HCT116 (cell line): ENCODE measurements around the gene SPATA21. TPM values are rescaled to one million over a fixed set of nuclear protein-coding genes. Genes with fewer than 3 reads are reported as not detected.

ENCODE experiments used
- ATAC-seq: fragments of 200-7000 bp; cut with Tn5 transposase; 2 replicates; pipeline ENCODE4 v1.9.1; 2020; ENCODE audit warnings: mild to moderate bottlenecking, moderate library complexity
- BruUV-seq: library from RNA; stranded (reverse); fragments of 400-500 nt; replicated peaks from 2 replicates; lab custom pipeline; 2021; lab: Mats Ljungman, UMichigan
- CTCF ChIA-PET: fragments of 300-600 bp; sonication (Branson Sonifier 250); formaldehyde crosslinking; loops from one replicate; lab custom pipeline; 2021; ENCODE audit warnings: antibody characterized with exemption; lab: Charles Lee
- POLR2A ChIA-PET: fragments of 300-600, 350-600 bp; sonication (Branson Sonifier 250); formaldehyde crosslinking; loops from one replicate; lab custom pipeline; 2021; ENCODE audit warnings: antibody characterized with exemption; lab: Charles Lee
- RAD21 ChIA-PET, 2 experiments: fragments of 300-600 bp; sonication (Branson Sonifier 250); formaldehyde crosslinking; loops; one replicate each; lab custom pipeline; 2023; ENCODE audit warnings: low total read pairs in 2 of 2; ENCODE audit not compliant: uncharacterized antibody in 2 of 2, unreplicated experiment in 2 of 2, low non-redundant PET in 1 of 2; lab: Charles Lee
- DNase-seq: peaks from one replicate; pipeline ENCODE4 v3.0.0-alpha.2; 2010; ENCODE audit warnings: low read depth, low spot score
- H2AFZ ChIP-seq: fragments of 200-600 bp; shearing (Covaris generic), sonication (generic); 2 replicates; pipeline ENCODE4 v1.6.1; 2017; ENCODE audit warnings: low read depth, mixed run types, mixed read lengths, antibody characterized with exemption, low read length; ENCODE audit not compliant: poor library complexity, severe bottlenecking
- H3K27ac ChIP-seq: 2 replicates; pipeline ENCODE4 v1.5.1; 2012; ENCODE audit warnings: low read depth, low read length
- H3K27me3 ChIP-seq: fragments of 200-600 bp; sonication (generic); 2 replicates; pipeline ENCODE4 v1.6.1; 2016; ENCODE audit warnings: mixed run types, low read length, mixed read lengths; ENCODE audit not compliant: insufficient read depth
- H3K36me3 ChIP-seq, 2 experiments: fragments of 200-500 bp in 1 of 2; fragments of 200-600 bp in 1 of 2; sonication (Bioruptor generic) in 1 of 2; sonication (generic) in 1 of 2; 2 replicates each; pipeline versions ENCODE4 v1.5.1 to v1.6.1; 2014 to 2016; ENCODE audit warnings: low read length in 2 of 2, inconsistent platforms in 1 of 2, mixed read lengths in 1 of 2, mixed run types in 1 of 2; ENCODE audit not compliant: insufficient read depth in 2 of 2, control insufficient read depth in 1 of 2
- H3K4me1 ChIP-seq, 2 experiments: fragments of 200-600 bp in 1 of 2; sonication (generic) in 1 of 2; 2 replicates each; pipeline versions ENCODE4 v1.5.1 to v1.6.1; 2012 to 2017; ENCODE audit warnings: low read length in 2 of 2, inconsistent platforms in 1 of 2, mild to moderate bottlenecking in 1 of 2, mixed read lengths in 1 of 2, mixed run types in 1 of 2, moderate library complexity in 1 of 2; ENCODE audit not compliant: insufficient read depth in 2 of 2, control insufficient read depth in 1 of 2
- H3K4me2 ChIP-seq: fragments of 200-600 bp; sonication (generic); 2 replicates; pipeline ENCODE4 v1.6.1; 2017; ENCODE audit warnings: mixed run types, low read length, mixed read lengths
- H3K4me3 ChIP-seq, 2 experiments: fragments of 200-600 bp in 1 of 2; sonication (generic) in 1 of 2; replicated peaks in 1 of 2; 2 replicates each; pipeline ENCODE4 v1.5.1; 2011 to 2016; ENCODE audit warnings: low read length in 2 of 2, control low read depth in 1 of 2, low read depth in 1 of 2, mild to moderate bottlenecking in 1 of 2, mixed read lengths in 1 of 2, mixed run types in 1 of 2
- H3K79me2 ChIP-seq: fragments of 200-600 bp; sonication (generic); 2 replicates; pipeline ENCODE4 v1.6.1; 2017; ENCODE audit warnings: mild to moderate bottlenecking, mixed run types, low read length, moderate library complexity, mixed read lengths; ENCODE audit not compliant: insufficient read depth
- H3K9ac ChIP-seq: fragments of 200-600 bp; sonication (generic); 2 replicates; pipeline ENCODE4 v1.6.1; 2016; ENCODE audit warnings: low read length, mixed read lengths
- H3K9me2 ChIP-seq: fragments of 200-600 bp; sonication (generic), shearing (Covaris generic); 2 replicates; pipeline ENCODE4 v1.6.1; 2017; ENCODE audit warnings: mixed run types, mild to moderate bottlenecking, moderate library complexity; ENCODE audit not compliant: insufficient read depth
- H3K9me3 ChIP-seq, 2 experiments: fragments of 200-500 bp in 1 of 2; fragments of 200-600 bp in 1 of 2; sonication (Bioruptor generic) in 1 of 2; sonication (generic) in 1 of 2; 2 replicates each; pipeline ENCODE4 v1.6.1; 2014 to 2017; ENCODE audit warnings: low read length in 2 of 2, mixed read lengths in 2 of 2, inconsistent platforms in 1 of 2, low read depth in 1 of 2, mild to moderate bottlenecking in 1 of 2, mixed run types in 1 of 2, moderate library complexity in 1 of 2; ENCODE audit not compliant: control insufficient read depth in 1 of 2, insufficient read depth in 1 of 2
- H4K20me1 ChIP-seq: fragments of 200-600 bp; sonication (generic), shearing (Covaris generic); 2 replicates; pipeline ENCODE4 v1.6.1; 2017; ENCODE audit warnings: mixed run types, mild to moderate bottlenecking, moderate library complexity; ENCODE audit not compliant: insufficient read depth
- CEBPB ChIP-seq: IDR thresholded peaks from 2 replicates; pipeline ENCODE4 v1.6.1; 2012; ENCODE audit warnings: low read depth
- EGR1 ChIP-seq: IDR thresholded peaks from 2 replicates; pipeline ENCODE4 v1.6.1; 2012; ENCODE audit warnings: low read depth
- ELF1 ChIP-seq: IDR thresholded peaks from 2 replicates; pipeline ENCODE4 v1.6.1; 2012; ENCODE audit warnings: low read depth, borderline replicate concordance
- EZH2 ChIP-seq: fragments of 200-600 bp; sonication (generic); IDR thresholded peaks from 2 replicates; pipeline ENCODE4 v1.6.1; 2017; ENCODE audit warnings: antibody characterized with exemption, mixed run types
- EZH2phosphoT487 ChIP-seq: fragments of 200-600 bp; IDR thresholded peaks from 2 replicates; pipeline ENCODE4 v1.6.1; 2018; ENCODE audit warnings: antibody characterized with exemption, borderline replicate concordance
- FOSL1 ChIP-seq: IDR thresholded peaks from 2 replicates; pipeline ENCODE4 v1.6.1; 2012; ENCODE audit warnings: low read depth
- JUND ChIP-seq: IDR thresholded peaks from 2 replicates; pipeline ENCODE4 v1.6.1; 2012
- POLR2A ChIP-seq: IDR thresholded peaks from 2 replicates; pipeline ENCODE4 v1.7.0; 2011; ENCODE audit warnings: borderline replicate concordance; ENCODE audit not compliant: insufficient read depth, insufficient read length; ENCODE audit errors: extremely low read depth
- POLR2AphosphoS5 ChIP-seq: IDR thresholded peaks from 2 replicates; pipeline ENCODE4 v1.6.1; 2011; ENCODE audit warnings: mild to moderate bottlenecking, low read depth, low read length, moderate library complexity
- REST ChIP-seq: IDR thresholded peaks from 2 replicates; pipeline ENCODE4 v1.6.1; 2012; ENCODE audit warnings: low read depth
- SIN3A ChIP-seq: IDR thresholded peaks from 2 replicates; pipeline ENCODE4 v1.6.1; 2012; ENCODE audit warnings: low read depth
- SP1 ChIP-seq: IDR thresholded peaks from 2 replicates; pipeline ENCODE4 v1.6.1; 2012; ENCODE audit warnings: low read depth
- SRF ChIP-seq: IDR thresholded peaks from 2 replicates; pipeline ENCODE4 v1.6.1; 2012; ENCODE audit warnings: low read depth
- TCF7L2 ChIP-seq: IDR thresholded peaks from 2 replicates; pipeline ENCODE4 v1.7.0; 2011; ENCODE audit warnings: borderline replicate concordance, inconsistent platforms; ENCODE audit not compliant: insufficient read depth, insufficient read length; ENCODE audit errors: extremely low read depth
- YY1 ChIP-seq: IDR thresholded peaks from 2 replicates; pipeline ENCODE4 v1.6.1; 2011; ENCODE audit warnings: low read length, low read depth, moderate library complexity, mild to moderate bottlenecking; ENCODE audit not compliant: insufficient replicate concordance; ENCODE audit errors: extremely low read depth
- ZBTB33 ChIP-seq: IDR thresholded peaks from 2 replicates; pipeline ENCODE4 v1.6.1; 2011; ENCODE audit warnings: mild to moderate bottlenecking, low read length, moderate library complexity; ENCODE audit not compliant: insufficient replicate concordance; ENCODE audit errors: extremely low read depth
- ZFX ChIP-seq: fragments of 450-650 bp; IDR thresholded peaks from 2 replicates; pipeline ENCODE4 v1.6.1; 2017
- intact Hi-C: fragments of 100-400 bp; cut with micrococcal nuclease; formaldehyde crosslinking; loops from 2 replicates; pipeline ENCODE4 v1.10.0; 2022
- total RNA-seq: library from RNA; stranded (reverse); gene quantifications from one replicate; pipeline ENCODE4 v1.2.1, GENCODE V29; 2021; ENCODE audit not compliant: unreplicated experiment

SPATA21 gene
- total RNA-seq, 1 experiment from 2014 or later: not detected

GRCh38 chr1:16474166-16474800 lies 37.1 kb upstream of the SPATA21 start:
- TF ChIP-seq YY1 (no peak), TCF7L2 (no peak), EGR1 (no peak), ZBTB33 (no peak), SP1 (no peak)
- Histone ChIP-seq H2AFZ (no peak overlapping the region), H3K79me2 (no peaks in the 10 kb centered on the region), H3K36me3 (peaks cover 0 to 5% of the 10 kb centered on the region in 2 experiments; a peak in 1 of 4 replicates), H3K27ac (no peak overlapping the region), H3K4me3 (no peak overlapping the region), H3K4me2 (no peak overlapping the region), H3K9ac (no peak overlapping the region), H3K9me3 (no peaks in the 10 kb centered on the region), H3K9me2 (no peaks in the 10 kb centered on the region), H3K27me3 (no peaks in the 10 kb centered on the region), H3K4me1 (no peaks in the 10 kb centered on the region), H4K20me1 (no peaks in the 10 kb centered on the region)
- CTCF ChIA-PET: no interaction called here
- no peak for DNase-seq
- intact Hi-C loops: no loop called here
- POLR2A ChIA-PET: no interaction called here
- ATAC-seq: no peak
- BruUV-seq: no TSS peak
- RAD21 ChIA-PET: no interaction called here

GRCh38 chr1:16468558-16468957 lies 31.3 kb upstream of the SPATA21 start:
- no peak overlapping the region for H3K4me2 ChIP-seq
- ChIA-PET RAD21 (no interaction called here), POLR2A (no interaction called here), CTCF (no interaction called here)
- no peaks in the 10 kb centered on the region for H3K79me2 ChIP-seq
- H3K27ac ChIP-seq: no peak overlapping the region
- no peaks in the 10 kb centered on the region for H3K9me3 ChIP-seq
- intact Hi-C loops: no loop called here
- no peak overlapping the region for H3K9ac ChIP-seq
- no peaks in the 10 kb centered on the region for H3K27me3 ChIP-seq
- no peak overlapping the region for H3K4me3 ChIP-seq
- H3K36me3 ChIP-seq: peaks cover 0 to 7% of the 10 kb centered on the region in 2 experiments; a peak in 2 of 4 replicates
- H3K9me2 ChIP-seq: no peaks in the 10 kb centered on the region
- no peak overlapping the region for H2AFZ ChIP-seq
- DNase-seq: no peak
- H4K20me1 ChIP-seq: no peaks in the 10 kb centered on the region
- no peaks in the 10 kb centered on the region for H3K4me1 ChIP-seq
- BruUV-seq: no TSS peak
- ATAC-seq: no peak
- TF ChIP-seq POLR2A: no peak
- TF ChIP-seq SP1: no peak
- TF ChIP-seq FOSL1: no peak
- TF ChIP-seq EZH2: no peak
- TF ChIP-seq CEBPB: no peak
- TF ChIP-seq EZH2phosphoT487: no peak
- TF ChIP-seq ZFX: no peak
- TF ChIP-seq JUND: no peak
- no peak for TF ChIP-seq SRF
- TF ChIP-seq REST: no peak
- TF ChIP-seq ELF1: no peak
- TF ChIP-seq POLR2AphosphoS5: no peak
- TF ChIP-seq SIN3A: no peak
